ENCODE measurements around the gene UCK1.
"Not testable (repeated sequence)": the region's sequence is repeated elsewhere in the genome, so short reads cannot be mapped to it uniquely, and the experiment has no call there.

The UCK1 gene

GRCh38 chr9:131554087-131554842 lies 23.2 kb upstream of the UCK1 start:
- DNase-seq (ENCODE audit: low read depth), result no peak

DNA sequence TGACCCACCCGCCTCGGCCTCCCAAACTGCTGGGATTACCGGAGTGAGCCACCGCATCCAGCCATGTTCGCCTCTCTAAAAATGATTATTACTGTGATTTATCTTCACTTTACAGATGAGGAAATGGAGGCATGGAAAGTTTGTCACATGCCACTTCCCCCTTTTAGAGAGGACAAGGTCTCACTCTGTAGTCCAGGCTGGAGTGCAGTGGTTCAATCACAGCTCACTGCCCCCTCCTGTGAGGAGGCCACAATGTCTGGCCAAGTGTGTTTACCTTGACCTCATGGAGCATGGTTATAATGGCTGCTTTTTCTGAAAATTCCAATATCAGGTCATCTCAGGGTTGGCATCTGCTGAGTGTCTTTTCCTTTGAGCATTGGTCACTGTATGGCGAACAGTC lies 21.0 kb upstream of the UCK1 start:
- no peak for DNase-seq (ENCODE audit: low read depth)

GRCh38 chr9:131550465-131550864 lies 19.4 kb upstream of the UCK1 start:
- DNase-seq (ENCODE audit: low read depth), result not testable (repeated sequence)

DNA sequence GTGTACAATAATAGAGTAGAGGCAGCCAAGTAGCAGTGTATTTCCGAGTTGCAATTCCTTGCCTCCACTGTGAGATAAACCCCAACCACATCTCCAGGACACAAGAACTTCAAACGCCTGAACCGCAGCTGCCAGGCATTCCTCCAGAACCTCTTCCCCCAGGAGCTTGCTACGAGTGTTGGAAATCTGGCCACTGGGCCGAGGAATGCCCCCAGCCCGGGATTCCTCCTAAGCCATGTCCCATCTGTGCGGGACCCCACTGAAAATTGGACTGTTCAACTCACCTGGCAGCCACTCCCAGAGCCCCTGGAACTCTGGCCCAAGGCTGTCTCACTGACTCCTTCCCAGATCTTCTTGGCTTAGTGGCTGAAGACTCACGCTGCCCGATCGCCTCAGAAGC lies 18.1 kb upstream of the UCK1 start:
- DNase-seq (ENCODE audit: low read depth), result not testable (repeated sequence)

DNA sequence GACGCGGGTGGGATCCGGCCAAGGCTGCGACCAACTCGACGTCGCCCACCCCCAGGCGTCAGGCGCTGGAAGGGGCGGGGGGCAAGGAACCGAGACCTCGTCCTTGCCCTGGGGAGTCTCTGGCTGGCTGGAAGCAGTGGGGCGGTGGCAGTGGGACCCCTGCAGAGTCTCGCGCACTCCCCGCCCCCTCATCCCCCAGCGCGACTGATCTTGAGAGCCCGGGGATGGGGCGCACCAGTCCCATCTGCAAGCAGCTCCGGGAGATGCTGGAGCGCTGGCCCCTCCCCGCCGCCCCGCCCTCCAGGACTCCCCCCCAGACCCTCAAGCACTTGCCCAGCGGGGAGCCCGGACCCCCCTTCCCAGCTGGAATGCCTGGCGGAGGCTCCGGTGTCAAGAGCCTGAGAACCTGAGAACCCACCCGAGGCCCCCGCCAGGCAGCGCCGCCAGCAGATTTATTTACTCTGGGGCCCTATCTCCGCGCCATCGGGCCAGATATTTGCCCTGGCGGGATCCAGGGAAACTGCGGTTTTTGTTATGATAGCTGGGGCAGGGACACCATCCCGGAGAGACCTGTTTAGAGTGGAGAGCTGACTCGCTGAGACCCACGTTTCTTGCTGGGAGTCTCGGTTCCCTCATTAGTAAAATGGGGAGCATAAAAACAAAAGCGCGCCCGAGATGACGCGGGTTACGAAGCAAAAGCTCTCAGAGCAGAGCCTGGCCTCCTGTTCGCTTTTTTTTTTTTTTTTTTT lies 15.4 kb upstream of the UCK1 start:
- DNase-seq (ENCODE audit: low read depth), result peak; percentile 43

- DNase-seq (ENCODE audit: low read depth), result no peak
These were observed 14.8 kb upstream of the UCK1 start for GRCh38 chr9:131545786-131546335.

GRCh38 chr9:131545003-131545785 lies 14.1 kb upstream of the UCK1 start, which contains the start of gene PRRT1B:
Gene PRRT1B (plus strand): TSS chr9:131545523. CDS start chr9:131545616, 93 bp downstream.
- no peak for DNase-seq (ENCODE audit: low read depth)

- no peak for DNase-seq (ENCODE audit: low read depth)
These were observed 12.1 kb upstream of the UCK1 start for GRCh38 chr9:131543141-131543540.

DNA sequence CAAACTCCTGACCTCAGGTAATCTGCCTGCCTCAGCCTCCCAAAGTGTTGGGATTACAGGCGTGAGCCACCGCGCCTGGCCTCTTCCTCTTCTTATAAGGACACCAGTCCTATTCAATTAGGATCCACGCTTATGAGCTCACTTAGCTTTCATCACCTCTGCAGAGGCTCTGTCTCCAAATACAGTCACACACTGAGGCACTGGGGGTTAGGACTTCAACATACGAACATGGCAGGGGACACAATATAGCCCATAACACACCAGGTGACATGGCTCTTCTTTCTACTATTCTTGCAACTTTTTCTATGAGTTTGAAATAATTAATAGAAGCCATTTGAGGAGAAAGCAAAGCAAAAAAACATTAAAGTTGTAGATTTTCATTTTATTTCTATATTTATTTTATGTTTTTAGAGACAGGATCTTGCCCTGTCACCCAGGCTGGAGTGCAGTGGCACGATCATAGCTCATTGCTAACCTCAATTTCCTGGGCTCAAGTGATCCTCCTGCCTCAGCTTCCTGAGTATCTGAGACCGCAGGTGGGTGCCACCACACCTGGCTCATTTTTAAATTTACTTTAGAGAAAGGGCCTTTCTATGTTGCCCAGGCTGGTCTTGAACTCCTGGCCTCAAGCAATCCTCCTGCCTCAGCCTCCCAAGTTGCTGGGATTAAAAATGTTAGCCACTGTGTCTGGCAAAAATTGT lies 8.3 kb upstream of the UCK1 start:
- no peak for DNase-seq (ENCODE audit: low read depth)

DNA sequence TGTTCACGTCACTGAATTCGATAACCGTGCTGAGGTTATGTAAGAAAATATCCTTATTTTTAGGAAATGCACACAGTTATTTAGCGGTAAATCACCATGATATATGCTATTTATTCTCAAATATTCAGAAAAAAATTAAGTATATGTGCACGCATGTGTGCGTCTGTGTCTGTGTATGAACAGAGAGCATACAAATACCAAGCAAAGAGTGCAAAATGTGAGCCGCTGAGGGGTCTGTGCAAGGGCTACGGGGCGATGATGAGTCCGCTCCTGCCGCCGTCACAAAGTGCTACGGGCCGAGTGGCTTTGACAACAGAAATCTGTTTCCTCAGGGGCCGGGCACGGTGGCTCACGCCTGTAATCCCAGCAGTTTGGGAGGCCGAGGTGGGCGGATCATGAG lies 6.9 kb upstream of the UCK1 start:
- no peak for DNase-seq (ENCODE audit: low read depth)

DNA sequence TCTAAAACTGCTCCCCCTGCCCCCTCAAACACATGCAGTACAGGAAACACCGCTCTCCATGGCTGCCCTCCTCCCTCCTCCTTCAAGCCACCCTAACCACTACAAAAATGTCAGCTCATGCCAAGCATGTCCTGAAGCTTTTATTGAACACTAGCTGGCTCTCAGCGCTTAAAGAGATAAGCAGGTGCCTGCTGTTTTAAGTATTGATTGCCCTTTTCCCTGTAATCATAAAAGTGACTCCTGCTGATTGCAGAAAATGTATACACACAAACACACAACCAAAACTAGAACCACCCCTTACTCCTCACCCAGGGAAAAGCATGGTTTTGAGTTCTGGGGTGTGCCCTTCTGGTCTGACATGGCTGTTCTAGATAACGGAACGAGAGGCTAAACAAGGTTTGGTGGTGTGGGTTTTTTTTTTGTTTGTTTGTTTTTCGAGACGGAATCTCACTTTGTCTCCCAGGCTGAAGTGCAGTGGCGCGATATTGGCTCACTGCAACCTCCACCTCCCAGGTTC lies 3.7 kb upstream of the UCK1 start:
- DNase-seq (ENCODE audit: low read depth), result no peak

- DNase-seq (ENCODE audit: low read depth), result peak; percentile 65
These were observed 530 bp downstream of the UCK1 start for GRCh38 chr9:131530546-131530919.

- DNase-seq (ENCODE audit: low read depth), result no peak
These were observed 1.2 kb downstream of the UCK1 start for GRCh38 chr9:131529597-131530545.

GRCh38 chr9:131528886-131529505 lies 2.1 kb downstream of the UCK1 start:
- DNase-seq (ENCODE audit: low read depth), result no peak

DNA sequence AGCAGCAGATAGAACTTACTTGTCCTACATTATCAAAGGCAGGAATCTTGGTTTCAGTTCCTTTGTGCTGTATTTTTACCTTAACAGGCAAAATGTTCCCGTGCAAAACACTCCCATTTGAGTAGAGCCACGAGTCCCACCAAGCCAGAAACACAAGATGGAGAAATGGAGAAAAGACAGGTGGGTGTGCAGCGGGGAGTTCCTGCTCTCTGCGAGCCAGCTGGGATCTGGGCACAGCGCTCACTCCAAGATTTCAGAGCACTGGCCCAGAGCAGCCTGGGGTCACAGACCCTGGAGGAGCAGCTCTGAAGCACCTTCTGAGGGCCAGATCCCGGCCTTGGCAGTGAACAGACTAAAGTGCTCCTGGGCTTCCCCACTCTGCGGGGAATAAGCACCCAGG lies 2.9 kb downstream of the UCK1 start:
- DNase-seq (ENCODE audit: low read depth), result no peak

DNA sequence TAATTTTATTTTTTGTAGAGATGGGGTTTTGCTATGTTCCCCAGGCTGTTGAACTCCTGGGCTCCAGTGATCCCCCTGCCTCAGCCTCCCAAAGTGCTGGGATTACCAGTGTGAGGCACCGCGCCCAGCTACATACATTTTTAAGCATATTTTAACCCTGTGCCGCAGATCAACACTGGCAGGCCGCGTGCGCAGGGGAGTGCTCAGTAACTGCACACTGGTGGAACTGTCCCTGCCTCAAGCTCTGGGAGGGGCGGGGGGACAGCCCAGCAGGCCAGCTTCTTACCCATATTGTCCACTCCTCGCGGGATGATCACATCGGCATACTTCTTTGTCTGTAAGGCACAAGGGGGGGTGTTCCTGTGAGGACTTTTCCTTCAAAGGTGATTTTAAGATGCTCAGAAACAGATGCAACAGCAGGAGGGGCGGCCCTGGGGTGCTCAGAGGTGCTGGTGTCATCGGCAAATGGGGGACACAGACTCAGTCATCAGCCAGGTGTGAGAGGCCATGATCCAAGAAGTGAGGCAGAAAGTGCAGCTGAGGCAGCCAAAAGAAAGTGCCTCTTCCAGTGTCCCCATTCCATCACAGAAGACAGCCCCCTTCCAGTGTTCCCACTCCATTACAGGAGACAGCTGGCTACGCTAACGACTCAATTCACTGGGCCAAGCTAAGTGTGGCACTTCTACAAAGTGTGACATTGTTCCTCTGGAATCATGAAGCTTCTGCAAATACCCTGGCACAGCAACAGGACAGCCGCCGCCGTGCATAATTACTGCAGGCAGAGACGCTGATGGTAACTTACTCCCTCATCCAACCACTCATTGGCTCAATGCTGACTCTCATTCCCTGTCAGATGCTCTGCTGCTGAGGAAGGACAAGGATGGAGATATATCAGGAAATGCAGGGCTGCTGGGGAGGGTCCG lies 5.2 kb downstream of the UCK1 start:
- no peak for DNase-seq (ENCODE audit: low read depth)

- DNase-seq (ENCODE audit: low read depth), result no peak
These were observed 6.3 kb downstream of the UCK1 start for GRCh38 chr9:131524665-131525315.
